Trophoblast cell (in vitro differentiated cells and primary cell): ENCODE measurements around the gene SLC17A1.

Experiments used
- DNase-seq, 2 donors: peaks; one replicate each; pipeline ENCODE4 v3.0.0-alpha.2; 2016
- H2AFZ ChIP-seq: 2 replicates; pipeline ENCODE4 v1.6.1; 2013; ENCODE audit warnings: low read length, moderate library complexity, mild to moderate bottlenecking; ENCODE audit not compliant: insufficient read depth, poor library complexity
- H2AK5ac ChIP-seq: 2 replicates; pipeline ENCODE4 v1.6.1; 2013; ENCODE audit warnings: mild to moderate bottlenecking, low read length
- H2BK120ac ChIP-seq: 2 replicates; pipeline ENCODE4 v1.6.1; 2013; ENCODE audit warnings: low read length, mild to moderate bottlenecking, moderate library complexity; ENCODE audit not compliant: insufficient read depth, poor library complexity
- H2BK12ac ChIP-seq: 2 replicates; pipeline ENCODE4 v1.6.1; 2013; ENCODE audit warnings: mild to moderate bottlenecking, low read length, moderate library complexity
- H2BK5ac ChIP-seq: 2 replicates; pipeline ENCODE4 v1.6.1; 2013; ENCODE audit warnings: low read length, low read depth, moderate library complexity, mild to moderate bottlenecking; ENCODE audit not compliant: poor library complexity
- H3K14ac ChIP-seq: 2 replicates; pipeline ENCODE4 v1.6.1; 2013; ENCODE audit warnings: mild to moderate bottlenecking, low read length
- H3K18ac ChIP-seq: 2 replicates; pipeline ENCODE4 v1.6.1; 2013; ENCODE audit warnings: mild to moderate bottlenecking, low read length
- H3K23ac ChIP-seq: 2 replicates; pipeline ENCODE4 v1.6.1; 2013; ENCODE audit warnings: low read length
- H3K27ac ChIP-seq: 2 replicates; pipeline ENCODE4 v1.5.1; 2013; ENCODE audit warnings: low read depth, mild to moderate bottlenecking, inconsistent platforms, low read length, moderate library complexity
- H3K27me3 ChIP-seq: 2 replicates; pipeline ENCODE4 v1.6.1; 2013; ENCODE audit warnings: inconsistent platforms, mild to moderate bottlenecking, low read length, moderate library complexity; ENCODE audit not compliant: insufficient read depth
- H3K36me3 ChIP-seq, 2 experiments: 1 replicate in 1 of 2; 2 replicates in 1 of 2; pipeline ENCODE4 v1.6.1; 2013; ENCODE audit warnings: low read length in 2 of 2, mild to moderate bottlenecking in 2 of 2, moderate library complexity in 1 of 2; ENCODE audit not compliant: insufficient read depth in 2 of 2, control insufficient read depth in 1 of 2
- H3K4ac ChIP-seq: 2 replicates; pipeline ENCODE4 v1.6.1; 2013; ENCODE audit warnings: low read depth, mild to moderate bottlenecking, low read length, moderate library complexity
- H3K4me1 ChIP-seq, 2 experiments: 1 replicate in 1 of 2; 2 replicates in 1 of 2; pipeline ENCODE4 v1.6.1; 2013; ENCODE audit warnings: low read length in 2 of 2, mild to moderate bottlenecking in 2 of 2, moderate library complexity in 1 of 2; ENCODE audit not compliant: insufficient read depth in 2 of 2, control insufficient read depth in 1 of 2
- H3K4me2 ChIP-seq: 2 replicates; pipeline ENCODE4 v1.6.1; 2013; ENCODE audit warnings: inconsistent platforms, mild to moderate bottlenecking, low read length, moderate library complexity
- H3K4me3 ChIP-seq: 2 replicates; pipeline ENCODE4 v1.5.1; 2013; ENCODE audit warnings: mild to moderate bottlenecking, low read depth, low read length, inconsistent platforms
- H3K79me1 ChIP-seq: one replicate; pipeline ENCODE4 v1.6.1; 2013; ENCODE audit warnings: low read length
- H3K79me2 ChIP-seq: 2 replicates; pipeline ENCODE4 v1.6.1; 2013; ENCODE audit warnings: low read length, mild to moderate bottlenecking; ENCODE audit not compliant: control insufficient read depth, insufficient read depth, poor library complexity
- H3K9ac ChIP-seq: 2 replicates; pipeline ENCODE4 v1.6.1; 2013; ENCODE audit warnings: mild to moderate bottlenecking, low read length
- H3K9me3 ChIP-seq: 2 replicates; pipeline ENCODE4 v1.6.1; 2013; ENCODE audit warnings: low read depth, mild to moderate bottlenecking, control low read depth, inconsistent platforms, low read length; ENCODE audit not compliant: insufficient read depth
- H4K12ac ChIP-seq: 2 replicates; pipeline ENCODE4 v1.6.1; 2013; ENCODE audit warnings: low read depth, mild to moderate bottlenecking, low read length, moderate library complexity
- H4K8ac ChIP-seq: 2 replicates; pipeline ENCODE4 v1.6.1; 2013; ENCODE audit warnings: low read depth, mild to moderate bottlenecking, low read length, moderate library complexity
- H4K91ac ChIP-seq: one replicate; pipeline ENCODE4 v1.6.1; 2013; ENCODE audit warnings: low read depth, mild to moderate bottlenecking, low read length, moderate library complexity
- WGBS: extraction: QIAGEN DNeasy Blood & Tissue Kit; methylation state at CpG from one replicate; pipeline ENCODE4 v1.1.7; 2013; ENCODE audit warnings: missing lambda C conversion rate; ENCODE audit not compliant: insufficient read length, insufficient coverage; ENCODE audit errors: extremely low coverage; 5-methylcytosine and 5-hydroxymethylcytosine counted together

Gene SLC17A1

GRCh38 chr6:25745836-25746235 lies 86.0 kb downstream of the SLC17A1 start:
- Histone ChIP-seq H3K4me3 (no peak overlapping the region), H2BK5ac (no peak overlapping the region), H3K27ac (no peak overlapping the region), H4K8ac (no peak overlapping the region), H3K23ac (no peak overlapping the region), H3K18ac (no peak overlapping the region), H2AK5ac (no peak overlapping the region), H2AFZ (no peak overlapping the region), H4K12ac (no peak overlapping the region), H3K4me1 (no peaks in the 10 kb centered on the region), H3K79me2 (no peaks in the 10 kb centered on the region), H3K9me3 (no peaks in the 10 kb centered on the region), H4K91ac (no peak overlapping the region), H3K79me1 (no peaks in the 10 kb centered on the region), H3K4ac (no peak overlapping the region), H3K4me2 (no peak overlapping the region), H3K9ac (no peak overlapping the region), H3K27me3 (no peaks in the 10 kb centered on the region), H2BK120ac (no peak overlapping the region), H2BK12ac (no peak overlapping the region), H3K36me3 (no peaks in the 10 kb centered on the region), H3K14ac (no peak overlapping the region)
- DNase-seq = no peak
- no CpG with 5 or more reads among the region's 4 CpGs for WGBS

DNA sequence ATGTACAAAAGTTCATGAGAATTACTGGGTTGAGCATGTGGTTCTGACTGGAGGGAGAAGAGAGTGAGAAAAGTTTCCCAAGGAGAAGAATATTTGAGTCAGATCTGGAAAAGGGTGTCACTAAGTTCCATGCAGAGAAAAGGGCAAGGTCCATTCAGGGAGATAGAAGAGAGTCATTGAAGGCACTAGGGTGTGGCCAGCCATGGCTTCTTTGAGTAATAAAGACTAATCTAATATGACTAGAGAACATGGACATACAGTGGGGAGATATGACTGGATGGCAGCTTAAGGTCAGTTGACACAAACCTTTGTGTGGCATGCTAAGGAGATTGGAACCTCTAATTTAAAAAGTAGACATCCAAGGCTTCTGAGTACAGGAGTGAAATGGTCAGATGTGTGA lies 88.0 kb downstream of the SLC17A1 start:
- Histone ChIP-seq H3K4me3 (no peak overlapping the region), H3K14ac (no peak overlapping the region), H2BK5ac (no peak overlapping the region), H2AFZ (no peak overlapping the region), H3K79me1 (no peaks in the 10 kb centered on the region), H2BK12ac (no peak overlapping the region), H4K91ac (no peak overlapping the region), H3K23ac (no peak overlapping the region), H4K12ac (no peak overlapping the region), H4K8ac (no peak overlapping the region), H3K9ac (no peak overlapping the region), H2BK120ac (no peak overlapping the region), H3K27me3 (no peaks in the 10 kb centered on the region), H3K4me2 (no peak overlapping the region), H3K9me3 (no peaks in the 10 kb centered on the region), H2AK5ac (no peak overlapping the region), H3K4ac (no peak overlapping the region), H3K36me3 (no peaks in the 10 kb centered on the region), H3K4me1 (no peaks in the 10 kb centered on the region), H3K27ac (no peak overlapping the region), H3K18ac (no peak overlapping the region), H3K79me2 (no peaks in the 10 kb centered on the region)
- DNase-seq = no peak

- Histone ChIP-seq H3K9ac (no peak overlapping the region), H2BK120ac (no peak overlapping the region), H2BK12ac (no peak overlapping the region), H2BK5ac (no peak overlapping the region), H4K91ac (no peak overlapping the region), H3K79me1 (no peaks in the 10 kb centered on the region), H3K14ac (no peak overlapping the region), H4K8ac (no peak overlapping the region), H3K79me2 (no peaks in the 10 kb centered on the region), H3K27me3 (no peaks in the 10 kb centered on the region), H3K4me2 (no peak overlapping the region), H3K4ac (no peak overlapping the region), H3K18ac (no peak overlapping the region), H3K27ac (no peak overlapping the region), H2AK5ac (no peak overlapping the region), H3K9me3 (peaks cover 1% of the 10 kb centered on the region), H2AFZ (no peak overlapping the region), H3K23ac (no peak overlapping the region), H3K36me3 (no peaks in the 10 kb centered on the region), H3K4me1 (no peaks in the 10 kb centered on the region), H4K12ac (no peak overlapping the region), H3K4me3 (no peak overlapping the region)
- no peak for DNase-seq
These were observed 96.6 kb downstream of the SLC17A1 start for GRCh38 chr6:25735261-25735660.
